ENCODE results near the gene UBR3.
"Not testable (repeated sequence)": the region's sequence is repeated elsewhere in the genome, so short reads cannot be mapped to it uniquely, and the experiment has no call there.

GRCh38 chr2:169841625-169842024, 14.4 kb downstream of the UBR3 start:
- not testable (repeated sequence) for TF ChIP-seq ZNF184 (tag by site-specific recombination; IDR thresholded peaks at IDR 0.05); ZNF132 (tag by site-specific recombination; IDR thresholded peaks at IDR 0.05; ENCODE audit: borderline replicate concordance); ZNF549 (tag by site-specific recombination; IDR thresholded peaks at IDR 0.05); ZNF791 (tag by site-specific recombination; IDR thresholded peaks at IDR 0.05); ZNF169 (tag by site-specific recombination; IDR thresholded peaks at IDR 0.05); CTCF (tag by site-specific recombination; IDR thresholded peaks at IDR 0.05)
- TF ChIP-seq, protein P1, sequence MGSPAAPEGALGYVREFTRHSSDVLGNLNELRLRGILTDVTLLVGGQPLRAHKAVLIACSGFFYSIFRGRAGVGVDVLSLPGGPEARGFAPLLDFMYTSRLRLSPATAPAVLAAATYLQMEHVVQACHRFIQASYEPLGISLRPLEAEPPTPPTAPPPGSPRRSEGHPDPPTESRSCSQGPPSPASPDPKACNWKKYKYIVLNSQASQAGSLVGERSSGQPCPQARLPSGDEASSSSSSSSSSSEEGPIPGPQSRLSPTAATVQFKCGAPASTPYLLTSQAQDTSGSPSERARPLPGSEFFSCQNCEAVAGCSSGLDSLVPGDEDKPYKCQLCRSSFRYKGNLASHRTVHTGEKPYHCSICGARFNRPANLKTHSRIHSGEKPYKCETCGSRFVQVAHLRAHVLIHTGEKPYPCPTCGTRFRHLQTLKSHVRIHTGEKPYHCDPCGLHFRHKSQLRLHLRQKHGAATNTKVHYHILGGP (tag by site-specific recombination; IDR thresholded peaks at IDR 0.05), result not testable (repeated sequence)
- TF ChIP-seq, protein P2, sequence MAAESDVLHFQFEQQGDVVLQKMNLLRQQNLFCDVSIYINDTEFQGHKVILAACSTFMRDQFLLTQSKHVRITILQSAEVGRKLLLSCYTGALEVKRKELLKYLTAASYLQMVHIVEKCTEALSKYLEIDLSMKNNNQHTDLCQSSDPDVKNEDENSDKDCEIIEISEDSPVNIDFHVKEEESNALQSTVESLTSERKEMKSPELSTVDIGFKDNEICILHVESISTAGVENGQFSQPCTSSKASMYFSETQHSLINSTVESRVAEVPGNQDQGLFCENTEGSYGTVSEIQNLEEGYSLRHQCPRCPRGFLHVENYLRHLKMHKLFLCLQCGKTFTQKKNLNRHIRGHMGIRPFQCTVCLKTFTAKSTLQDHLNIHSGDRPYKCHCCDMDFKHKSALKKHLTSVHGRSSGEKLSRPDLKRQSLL (tag by site-specific recombination; IDR thresholded peaks at IDR 0.05), result not testable (repeated sequence)
